Neural cell (in vitro differentiated cells): ENCODE results near the gene LMO4. TPM values are rescaled to one million over a fixed set of nuclear protein-coding genes. Genes with fewer than 3 reads are reported as not detected.

ENCODE experiments used
- H2AFZ ChIP-seq: fragments of 200-600, 300-800 bp; sonication (generic), shearing (Covaris generic); 2 replicates; pipeline ENCODE4 v1.6.0; 2014; ENCODE audit warnings: low read depth, mild to moderate bottlenecking, antibody characterized with exemption, low read length, moderate library complexity
- H3F3A ChIP-seq: fragments of 200-600 bp; shearing (Covaris generic); 2 replicates; pipeline ENCODE4 v1.6.1; 2016; ENCODE audit warnings: mild to moderate bottlenecking, moderate library complexity, mixed read lengths, antibody characterized with exemption, low read length; ENCODE audit not compliant: insufficient read depth, poor library complexity, severe bottlenecking
- H3K27ac ChIP-seq: fragments of 200-600, 300-800 bp; sonication (generic), shearing (Covaris generic); 2 replicates; pipeline ENCODE4 v1.5.1; 2014; ENCODE audit warnings: mild to moderate bottlenecking, low read length, moderate library complexity
- H3K27me3 ChIP-seq: fragments of 300-800, 200-600 bp; sonication (generic), shearing (Covaris generic); 2 replicates; pipeline ENCODE4 v1.6.0; 2014; ENCODE audit warnings: mild to moderate bottlenecking, low read depth, low read length, moderate library complexity; ENCODE audit not compliant: insufficient read depth
- H3K36me3 ChIP-seq: fragments of 300-800, 200-600 bp; sonication (generic), shearing (Covaris generic); 2 replicates; pipeline ENCODE4 v1.5.1; 2014; ENCODE audit warnings: mild to moderate bottlenecking, antibody characterized with exemption, low read length, moderate library complexity; ENCODE audit not compliant: insufficient read depth
- H3K4me2 ChIP-seq: fragments of 300-800, 200-600 bp; sonication (generic), shearing (Covaris generic); 2 replicates; pipeline ENCODE4 v1.6.0; 2014; ENCODE audit warnings: mild to moderate bottlenecking, low read length
- H3K4me3 ChIP-seq: fragments of 300-800, 200-600 bp; sonication (generic), shearing (Covaris generic); 2 replicates; pipeline ENCODE4 v1.5.1; 2014; ENCODE audit warnings: mild to moderate bottlenecking, low read length, moderate library complexity
- H3K79me2 ChIP-seq: fragments of 200-600 bp; shearing (Covaris generic); replicated peaks from 2 replicates; pipeline ENCODE4 v1.6.0; 2014; ENCODE audit warnings: mild to moderate bottlenecking, low read length, moderate library complexity; ENCODE audit not compliant: insufficient read depth
- H3K9ac ChIP-seq: fragments of 300-800, 200-600 bp; sonication (generic), shearing (Covaris generic); 2 replicates; pipeline ENCODE4 v1.6.1; 2016; ENCODE audit warnings: mild to moderate bottlenecking, low read length, mixed read lengths
- H3K9me2 ChIP-seq: fragments of 200-600 bp; shearing (Covaris generic); 2 replicates; pipeline ENCODE4 v1.6.1; 2016; ENCODE audit warnings: mild to moderate bottlenecking, low read length, mixed read lengths; ENCODE audit not compliant: insufficient read depth
- H3K9me3 ChIP-seq: fragments of 200-600, 300-800 bp; sonication (generic), shearing (Covaris generic); 2 replicates; pipeline ENCODE4 v1.6.1; 2016; ENCODE audit warnings: mild to moderate bottlenecking, mixed run types, low read length, moderate library complexity, mixed read lengths
- H4K20me1 ChIP-seq: fragments of 200-600 bp; shearing (Covaris generic); 2 replicates; pipeline ENCODE4 v1.6.1; 2016; ENCODE audit warnings: mild to moderate bottlenecking, mixed run types; ENCODE audit not compliant: insufficient read depth
- CTCF ChIP-seq: fragments of 450-650 bp; IDR thresholded peaks from 2 replicates; pipeline ENCODE4 v1.5.1; 2014; ENCODE audit warnings: antibody characterized with exemption, mild to moderate bottlenecking, moderate library complexity; ENCODE audit not compliant: poor library complexity, severe bottlenecking
- EP300 ChIP-seq: fragments of 450-650 bp; conservative IDR thresholded peaks from 2 replicates; pipeline ENCODE4 v1.6.1; 2014; ENCODE audit warnings: antibody characterized with exemption, mild to moderate bottlenecking, moderate library complexity; ENCODE audit not compliant: poor library complexity, severe bottlenecking
- MXI1 ChIP-seq: fragments of 450-650 bp; conservative IDR thresholded peaks from 2 replicates; pipeline ENCODE4 v1.6.1; 2014; ENCODE audit warnings: antibody characterized with exemption, mild to moderate bottlenecking; ENCODE audit not compliant: poor library complexity, severe bottlenecking
- POLR2AphosphoS5 ChIP-seq: IDR thresholded peaks from 2 replicates; pipeline ENCODE4 v1.6.1; 2012
- RAD21 ChIP-seq: fragments of 450-650 bp; conservative IDR thresholded peaks from 2 replicates; pipeline ENCODE4 v1.6.1; 2014; ENCODE audit warnings: antibody characterized with exemption, mild to moderate bottlenecking, moderate library complexity
- SMC3 ChIP-seq: fragments of 450-650 bp; conservative IDR thresholded peaks from 2 replicates; pipeline ENCODE4 v1.6.1; 2014; ENCODE audit warnings: antibody characterized with exemption, mild to moderate bottlenecking, moderate library complexity; ENCODE audit not compliant: poor library complexity
- TAF1 ChIP-seq: IDR thresholded peaks from 2 replicates; pipeline ENCODE4 v1.6.1; 2012; ENCODE audit warnings: low read depth
- polyA plus RNA-seq: library from polyadenylated mRNA; depleted of rRNA; stranded (reverse); fragments of >200 nt; gene quantifications from 2 replicates; pipeline ENCODE4 v1.2.3, GENCODE V29; 2014

Gene LMO4
- polyA plus RNA-seq, 1 donor from 2014 or later: 147 TPM

- H4K20me1 ChIP-seq: no peaks in the 10 kb centered on the region
- peaks cover 14% of the 10 kb centered on the region for H3K27me3 ChIP-seq
- peaks cover 6% of the 10 kb centered on the region for H3F3A ChIP-seq
- H3K4me3 ChIP-seq: peak overlapping the region; percentile 78
- peaks cover 7% of the 10 kb centered on the region for H3K36me3 ChIP-seq
- H3K9me3 ChIP-seq: no peaks in the 10 kb centered on the region
- TF ChIP-seq TAF1: peak; percentile 19
- TF ChIP-seq MXI1: peak; percentile 31
- peak; percentile 24 for TF ChIP-seq POLR2AphosphoS5
- TF ChIP-seq RAD21: no peak
- H3K27ac ChIP-seq: peak overlapping the region; percentile 89
- H3K79me2 ChIP-seq: peaks cover 49% of the 10 kb centered on the region
- H3K9ac ChIP-seq: peak overlapping the region; percentile 87
- no peak overlapping the region for H2AFZ ChIP-seq
- H3K4me2 ChIP-seq: peak overlapping the region; percentile 99
- H3K9me2 ChIP-seq: no peaks in the 10 kb centered on the region
Measured at GRCh38 chr1:87330057-87330884, 1.6 kb downstream of the LMO4 start.

DNA sequence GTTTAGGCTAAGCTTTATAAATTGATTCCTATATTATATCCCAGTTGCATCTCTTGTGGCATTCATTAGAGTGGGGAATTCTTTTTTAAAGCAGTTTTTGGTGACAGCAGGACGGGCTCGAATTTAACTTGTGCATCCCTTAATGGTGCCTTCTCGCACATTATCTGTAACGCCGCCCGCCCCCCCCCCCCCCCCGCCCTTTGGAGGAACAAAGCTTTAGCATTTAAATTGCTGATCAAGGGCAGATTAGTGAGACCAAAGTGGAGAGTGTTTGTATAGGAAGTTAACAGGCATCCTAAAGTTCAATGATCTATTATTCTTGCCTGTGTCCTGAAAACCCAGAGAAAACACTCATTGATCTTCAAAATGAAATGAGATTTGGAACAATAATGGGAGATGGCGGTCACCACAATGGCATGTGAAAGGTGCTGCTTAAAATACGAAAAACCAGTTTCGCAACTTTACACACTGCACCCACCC, 2.2 kb downstream of the LMO4 start:
- H4K20me1 ChIP-seq: no peaks in the 10 kb centered on the region
- peak overlapping the region; percentile 78 for H3K4me3 ChIP-seq
- peak overlapping the region; percentile 87 for H3K9ac ChIP-seq
- no peak overlapping the region for H2AFZ ChIP-seq
- peaks cover 7% of the 10 kb centered on the region for H3K36me3 ChIP-seq
- H3K79me2 ChIP-seq: peaks cover 54% of the 10 kb centered on the region
- H3K9me3 ChIP-seq: no peaks in the 10 kb centered on the region
- peak overlapping the region; percentile 99 for H3K4me2 ChIP-seq
- H3F3A ChIP-seq: peaks cover 6% of the 10 kb centered on the region
- H3K9me2 ChIP-seq: no peaks in the 10 kb centered on the region
- H3K27me3 ChIP-seq: peaks cover 14% of the 10 kb centered on the region
- peak overlapping the region; percentile 89 for H3K27ac ChIP-seq
- TF ChIP-seq EP300 (no peak), CTCF (no peak), TAF1 (no peak)

DNA sequence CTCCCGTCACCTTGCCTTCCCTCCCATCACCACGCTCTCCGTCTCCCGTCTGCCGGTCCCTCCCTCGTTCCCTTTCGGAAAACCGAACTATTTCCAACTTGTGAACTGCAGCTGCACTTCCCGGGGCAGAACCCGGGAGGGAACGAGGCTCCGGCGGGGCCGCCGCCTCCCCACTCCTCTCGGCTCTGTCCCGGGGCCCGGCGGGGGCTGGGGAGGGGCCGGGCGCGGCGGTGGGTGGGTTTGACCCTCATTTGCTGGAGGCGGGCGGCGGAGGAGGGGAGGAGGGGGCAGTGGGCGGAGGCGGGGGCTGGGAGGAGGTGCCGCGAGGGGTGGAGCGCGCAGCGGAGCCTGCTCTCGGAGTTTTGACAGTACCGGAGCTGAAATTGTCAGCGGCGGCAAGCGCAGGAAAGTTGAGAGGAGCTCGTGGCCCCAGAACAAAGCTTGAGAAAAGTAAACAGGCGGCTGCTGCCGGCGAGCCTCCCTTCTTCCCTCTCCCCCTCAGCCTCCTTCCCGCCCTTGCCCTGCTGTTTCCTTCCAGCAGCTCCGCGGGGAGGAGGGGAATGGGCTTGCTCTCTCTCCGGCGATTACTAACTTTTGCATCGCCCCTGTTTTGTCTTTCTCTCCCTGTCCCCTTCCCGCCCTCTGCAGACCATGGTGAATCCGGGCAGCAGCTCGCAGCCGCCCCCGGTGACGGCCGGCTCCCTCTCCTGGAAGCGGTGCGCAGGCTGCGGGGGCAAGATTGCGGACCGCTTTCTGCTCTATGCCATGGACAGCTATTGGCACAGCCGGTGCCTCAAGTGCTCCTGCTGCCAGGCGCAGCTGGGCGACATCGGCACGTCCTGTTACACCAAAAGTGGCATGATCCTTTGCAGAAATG, 2.9 kb downstream of the LMO4 start:
- Histone ChIP-seq H3K79me2 (peaks cover 61% of the 10 kb centered on the region), H3K4me2 (peak overlapping the region; percentile 86), H3K9ac (peak overlapping the region; percentile 87), H3K36me3 (peaks cover 7% of the 10 kb centered on the region), H3F3A (peaks cover 6% of the 10 kb centered on the region), H3K27me3 (peaks cover 14% of the 10 kb centered on the region), H3K27ac (peak overlapping the region; percentile 42), H4K20me1 (no peaks in the 10 kb centered on the region), H3K9me3 (no peaks in the 10 kb centered on the region), H3K4me3 (peak overlapping the region; percentile 78), H3K9me2 (no peaks in the 10 kb centered on the region), H2AFZ (no peak overlapping the region)
- TF ChIP-seq SMC3 (peak; percentile 29), POLR2AphosphoS5 (no peak), CTCF (peak; percentile 32)
